Ovary (tissue), 3 donors: Measurements from ENCODE around the gene PLEKHM3.

Experiments used
- CTCF ChIP-seq, 3 donors: fragments of 450-650 bp in 2 of 3; fragments of 200-600 bp in 1 of 3; IDR thresholded peaks; one replicate each; pipeline versions ENCODE4 v1.5.1 to v1.8.0; 2016 to 2022; ENCODE audit warnings: antibody characterized with exemption in 3 of 3, mild to moderate bottlenecking in 1 of 3
- POLR2A ChIP-seq: fragments of 450-650 bp; IDR thresholded peaks from one replicate; pipeline ENCODE4 v1.6.1; 2017; ENCODE audit warnings: antibody characterized with exemption, mild to moderate bottlenecking, moderate library complexity
- donor health status: DM: no; HTN: no; CAD: no.

- TF ChIP-seq POLR2A (no peak), CTCF (IDR thresholded peaks at IDR 0.05) (no peak)
Observed at GRCh38 chr2:207833251-207833751, 192.0 kb downstream of the PLEKHM3 start.
